GM12878 (cell line): ENCODE results near the gene POLRMT. TPM values are rescaled to one million over a fixed set of nuclear protein-coding genes. Genes with fewer than 3 reads are reported as not detected.

ENCODE experiments used
- CEBPB ChIP-seq, 2 experiments: fragments of 150-350 bp in 1 of 2; IDR thresholded peaks; 2 replicates each; pipeline ENCODE4 v1.6.1; 2012 to 2014; ENCODE audit warnings: low read depth in 2 of 2, low read length in 2 of 2, borderline replicate concordance in 1 of 2, inconsistent platforms in 1 of 2
- CHD1 ChIP-seq: IDR thresholded peaks from 2 replicates; pipeline ENCODE4 v1.6.1; 2012; ENCODE audit warnings: low read depth, low read length, improper control_type of control experiment
- CHD4 ChIP-seq: fragments of 200-600 bp; sonication (generic); IDR thresholded peaks from 2 replicates; pipeline ENCODE4 v1.6.1; 2016; ENCODE audit warnings: mild to moderate bottlenecking
- LARP7 ChIP-seq: fragments of 450-650 bp; IDR thresholded peaks from 2 replicates; pipeline ENCODE4 v1.6.1; 2017; ENCODE audit warnings: mild to moderate bottlenecking
- POLR2AphosphoS2 ChIP-seq: IDR thresholded peaks from 2 replicates; pipeline ENCODE4 v1.6.1; 2011; ENCODE audit warnings: low read depth, mild to moderate bottlenecking, low read length, improper control_type of control experiment, moderate library complexity
- POLR2AphosphoS5 ChIP-seq: IDR thresholded peaks from 2 replicates; pipeline ENCODE4 v1.6.1; 2011; ENCODE audit warnings: mild to moderate bottlenecking, low read length, inconsistent platforms
- RAD51 ChIP-seq: fragments of 450-650 bp; IDR thresholded peaks from 2 replicates; pipeline ENCODE4 v1.6.1; 2016; ENCODE audit warnings: moderate library complexity, mild to moderate bottlenecking, inconsistent platforms
- SMAD1 ChIP-seq: fragments of 450-650 bp; IDR thresholded peaks from 2 replicates; pipeline ENCODE4 v1.6.1; 2018; ENCODE audit warnings: mild to moderate bottlenecking, low read depth; ENCODE audit not compliant: partially characterized antibody
- SREBF2 ChIP-seq: IDR thresholded peaks from 2 replicates; pipeline ENCODE4 v1.6.1; 2012; ENCODE audit warnings: mild to moderate bottlenecking, low read length
- SUPT20H ChIP-seq: IDR thresholded peaks from 2 replicates; pipeline ENCODE4 v1.6.1; 2011; ENCODE audit warnings: low read depth, mild to moderate bottlenecking, low read length, moderate library complexity, borderline replicate concordance; ENCODE audit not compliant: control insufficient read depth
- USF2 ChIP-seq: IDR thresholded peaks from 2 replicates; pipeline ENCODE4 v1.6.1; 2011; ENCODE audit warnings: low read depth, low read length, improper control_type of control experiment, borderline replicate concordance
- YY1 ChIP-seq: IDR thresholded peaks from 2 replicates; pipeline ENCODE4 v1.6.1; 2011; ENCODE audit warnings: low read depth, mild to moderate bottlenecking, low read length
- ZBTB33 ChIP-seq: fragments of 450-650 bp; IDR thresholded peaks from 2 replicates; pipeline ENCODE4 v1.6.1; 2017; ENCODE audit warnings: mild to moderate bottlenecking
- ZNF274 ChIP-seq: IDR thresholded peaks from one replicate; pipeline ENCODE4 v1.8.0; 2011; ENCODE audit not compliant: insufficient read length, insufficient read depth
- ZNF592 ChIP-seq: fragments of 450-650 bp; IDR thresholded peaks from 2 replicates; pipeline ENCODE4 v1.6.1; 2017; ENCODE audit warnings: mild to moderate bottlenecking, moderate library complexity
- ZSCAN29 ChIP-seq: fragments of 450-650 bp; IDR thresholded peaks from 2 replicates; pipeline ENCODE4 v1.6.1; 2017; ENCODE audit warnings: mild to moderate bottlenecking, moderate library complexity
- polyA plus RNA-seq, 11 experiments: library from polyadenylated mRNA; depleted of rRNA in 4 of 11; unstranded in 6 of 11; stranded (reverse) in 5 of 11; fragments of >200 nt; fragmentation: Nextera tagmentation in 4 of 11; fragmentation: Illumina TruSeq in 1 of 11; extraction: Ambion mirVana in 4 of 11; extraction: Trizol in 1 of 11; gene quantifications; 1 replicate in 1 of 11; 2 replicates in 10 of 11; pipeline versions ENCODE4 v1.2.1 to v1.2.3, GENCODE V29; 2011 to 2016; ENCODE audit warnings: inconsistent platforms in 2 of 11, missing spikeins in 2 of 11, low read depth in 1 of 11
- total RNA-seq, 4 experiments: library from RNA; depleted of rRNA in 3 of 4; stranded (reverse); fragments of >200 nt in 3 of 4; fragmentation: Illumina TruSeq in 1 of 4; extraction: Trizol in 1 of 4; gene quantifications; 2 replicates each; pipeline versions ENCODE4 v1.2.1 to v1.2.3, GENCODE V29; 2013 to 2021
- TF ChIP-seq, protein P1 (sequence below): fragments of 450-650 bp; IDR thresholded peaks from 2 replicates; pipeline ENCODE4 v1.6.1; 2017; ENCODE audit warnings: antibody characterized with exemption, mild to moderate bottlenecking, moderate library complexity
- TF ChIP-seq, protein P2 (sequence below): IDR thresholded peaks from 2 replicates; pipeline ENCODE4 v1.6.1; 2011; ENCODE audit warnings: borderline replicate concordance, low read depth, mild to moderate bottlenecking, moderate library complexity, low read length; ENCODE audit not compliant: insufficient read depth, poor library complexity, severe bottlenecking

The POLRMT gene
- total and polyA plus RNA-seq, 10 of the 15 experiments (the other 5 are each of a cell fraction or from before 2014, with no cell fraction given) = 9.9 to 57.6 (median 34.6) TPM

DNA sequence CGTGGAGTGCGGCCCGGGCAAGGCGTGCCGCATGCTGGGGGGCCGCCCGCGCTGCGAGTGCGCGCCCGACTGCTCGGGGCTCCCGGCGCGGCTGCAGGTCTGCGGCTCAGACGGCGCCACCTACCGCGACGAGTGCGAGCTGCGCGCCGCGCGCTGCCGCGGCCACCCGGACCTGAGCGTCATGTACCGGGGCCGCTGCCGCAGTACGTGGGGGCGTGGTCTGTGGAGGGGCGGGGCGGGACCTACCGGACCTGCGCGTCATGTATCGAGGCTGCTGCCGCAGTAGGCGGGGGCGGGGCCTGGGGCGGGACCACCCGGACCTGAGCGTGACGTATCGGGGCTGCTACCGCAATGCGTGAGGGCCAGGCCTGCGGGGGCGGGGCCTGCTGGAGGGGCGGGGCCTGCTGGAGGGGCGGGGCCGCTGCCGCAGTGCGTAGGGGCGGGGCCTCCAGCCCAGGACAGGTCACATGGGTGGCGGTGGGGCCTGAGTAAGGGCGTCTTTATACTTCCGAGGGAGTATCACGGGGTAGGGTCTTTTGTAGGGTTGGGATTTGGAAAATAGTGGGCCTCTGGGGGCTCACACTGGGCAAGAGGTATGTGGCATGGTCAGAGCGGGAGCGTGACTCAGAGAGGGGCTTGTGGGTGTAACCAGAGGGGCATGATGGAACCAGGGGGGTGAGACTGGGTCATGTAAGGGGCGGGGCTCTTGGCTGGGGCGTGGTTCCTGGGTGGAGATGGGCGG, 47.1 kb upstream of the POLRMT start (continued):
- TF ChIP-seq ZBTB33 = no peak
- no peak for TF ChIP-seq CHD4
- TF ChIP-seq POLR2AphosphoS2 = no peak
- 0 out of 2 replicates have a peak, but pooled peaks have one; percentile 46 for TF ChIP-seq ZSCAN29
- TF ChIP-seq USF2 = peak; percentile 38
- TF ChIP-seq, protein P1, sequence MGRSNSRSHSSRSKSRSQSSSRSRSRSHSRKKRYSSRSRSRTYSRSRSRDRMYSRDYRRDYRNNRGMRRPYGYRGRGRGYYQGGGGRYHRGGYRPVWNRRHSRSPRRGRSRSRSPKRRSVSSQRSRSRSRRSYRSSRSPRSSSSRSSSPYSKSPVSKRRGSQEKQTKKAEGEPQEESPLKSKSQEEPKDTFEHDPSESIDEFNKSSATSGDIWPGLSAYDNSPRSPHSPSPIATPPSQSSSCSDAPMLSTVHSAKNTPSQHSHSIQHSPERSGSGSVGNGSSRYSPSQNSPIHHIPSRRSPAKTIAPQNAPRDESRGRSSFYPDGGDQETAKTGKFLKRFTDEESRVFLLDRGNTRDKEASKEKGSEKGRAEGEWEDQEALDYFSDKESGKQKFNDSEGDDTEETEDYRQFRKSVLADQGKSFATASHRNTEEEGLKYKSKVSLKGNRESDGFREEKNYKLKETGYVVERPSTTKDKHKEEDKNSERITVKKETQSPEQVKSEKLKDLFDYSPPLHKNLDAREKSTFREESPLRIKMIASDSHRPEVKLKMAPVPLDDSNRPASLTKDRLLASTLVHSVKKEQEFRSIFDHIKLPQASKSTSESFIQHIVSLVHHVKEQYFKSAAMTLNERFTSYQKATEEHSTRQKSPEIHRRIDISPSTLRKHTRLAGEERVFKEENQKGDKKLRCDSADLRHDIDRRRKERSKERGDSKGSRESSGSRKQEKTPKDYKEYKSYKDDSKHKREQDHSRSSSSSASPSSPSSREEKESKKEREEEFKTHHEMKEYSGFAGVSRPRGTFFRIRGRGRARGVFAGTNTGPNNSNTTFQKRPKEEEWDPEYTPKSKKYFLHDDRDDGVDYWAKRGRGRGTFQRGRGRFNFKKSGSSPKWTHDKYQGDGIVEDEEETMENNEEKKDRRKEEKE = no peak
- TF ChIP-seq ZNF274 = no peak
- peak; percentile 64; the same call in 1 of the 2 replicates for TF ChIP-seq ZNF592
- peak; percentile 45; the same call in 1 of the 2 replicates for TF ChIP-seq YY1
- TF ChIP-seq SUPT20H = no peak
- TF ChIP-seq CHD1 = 0 out of 2 replicates have a peak, but pooled peaks have one; percentile 24
- TF ChIP-seq, protein P2, sequence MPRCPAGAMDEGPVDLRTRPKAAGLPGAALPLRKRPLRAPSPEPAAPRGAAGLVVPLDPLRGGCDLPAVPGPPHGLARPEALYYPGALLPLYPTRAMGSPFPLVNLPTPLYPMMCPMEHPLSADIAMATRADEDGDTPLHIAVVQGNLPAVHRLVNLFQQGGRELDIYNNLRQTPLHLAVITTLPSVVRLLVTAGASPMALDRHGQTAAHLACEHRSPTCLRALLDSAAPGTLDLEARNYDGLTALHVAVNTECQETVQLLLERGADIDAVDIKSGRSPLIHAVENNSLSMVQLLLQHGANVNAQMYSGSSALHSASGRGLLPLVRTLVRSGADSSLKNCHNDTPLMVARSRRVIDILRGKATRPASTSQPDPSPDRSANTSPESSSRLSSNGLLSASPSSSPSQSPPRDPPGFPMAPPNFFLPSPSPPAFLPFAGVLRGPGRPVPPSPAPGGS = peak; percentile 25
- peak; percentile 43 for TF ChIP-seq SMAD1
- no peak for TF ChIP-seq CEBPB (IDR thresholded peaks at IDR 0.05; ENCODE audit: borderline replicate concordance in 1 of 2, low read depth in 2 of 2, low read length in 2 of 2)
- peak; percentile 48; the same call in 1 of the 2 replicates for TF ChIP-seq POLR2AphosphoS5
- TF ChIP-seq SREBF2 = no peak
- peak; percentile 90 for TF ChIP-seq RAD51
- TF ChIP-seq LARP7 = peak; percentile 99
